WERI-Rb-1 (cell line): ENCODE measurements around the gene NDUFB6.

Experiments used
- DNase-seq: peaks from one replicate; pipeline ENCODE4 v3.0.0-alpha.2; 2020
- H3K27ac ChIP-seq: fragments of 250-450 bp; sonication (Bioruptor Pico); 2 replicates; pipeline ENCODE4 v1.5.1; 2020; ENCODE audit warnings: mild to moderate bottlenecking, moderate library complexity
- H3K27me3 ChIP-seq: fragments of 250-450 bp; sonication (Bioruptor Pico); 2 replicates; pipeline ENCODE4 v1.5.1; 2021; ENCODE audit warnings: mild to moderate bottlenecking, low read depth, moderate library complexity; ENCODE audit not compliant: insufficient read depth, severe bottlenecking
- H3K36me3 ChIP-seq: fragments of 250-450 bp; sonication (Bioruptor Pico); 2 replicates; pipeline ENCODE4 v1.5.1; 2020; ENCODE audit warnings: mild to moderate bottlenecking, moderate library complexity
- H3K4me3 ChIP-seq: 2 replicates; pipeline ENCODE4 v1.5.1; 2011; ENCODE audit warnings: low read depth, mild to moderate bottlenecking, control low read depth, low read length
- H3K9me3 ChIP-seq: fragments of 250-450 bp; sonication (Bioruptor Pico); 2 replicates; pipeline ENCODE4 v1.5.1; 2021; ENCODE audit warnings: mild to moderate bottlenecking, moderate library complexity; ENCODE audit not compliant: severe bottlenecking
- TF ChIP-seq, protein P1 (sequence below): IDR thresholded peaks from 2 replicates; pipeline ENCODE4 v1.5.1; 2011; ENCODE audit warnings: low read depth, mild to moderate bottlenecking, control low read depth, inconsistent platforms, low read length

NDUFB6 gene

DNA sequence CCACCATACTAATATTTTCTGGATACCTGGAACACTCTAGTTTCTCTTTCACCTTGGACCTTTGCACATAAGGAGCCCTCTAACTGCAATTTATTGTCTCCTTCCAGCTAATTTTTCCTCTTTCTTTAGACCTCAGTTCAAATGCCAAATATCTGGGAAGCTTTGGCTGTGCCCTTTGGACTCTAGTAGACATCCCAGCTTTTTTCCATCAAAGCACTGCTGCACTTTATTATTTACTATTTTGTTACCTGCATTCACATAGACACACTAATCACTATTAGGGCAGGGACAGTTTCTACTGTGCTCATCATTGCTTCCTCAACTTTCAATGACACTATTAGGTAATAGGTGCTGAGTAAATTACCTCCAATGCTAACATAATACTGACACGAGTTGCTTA, 49.0 kb downstream of the NDUFB6 start:
- DNase-seq = no peak
- TF ChIP-seq, protein P1, sequence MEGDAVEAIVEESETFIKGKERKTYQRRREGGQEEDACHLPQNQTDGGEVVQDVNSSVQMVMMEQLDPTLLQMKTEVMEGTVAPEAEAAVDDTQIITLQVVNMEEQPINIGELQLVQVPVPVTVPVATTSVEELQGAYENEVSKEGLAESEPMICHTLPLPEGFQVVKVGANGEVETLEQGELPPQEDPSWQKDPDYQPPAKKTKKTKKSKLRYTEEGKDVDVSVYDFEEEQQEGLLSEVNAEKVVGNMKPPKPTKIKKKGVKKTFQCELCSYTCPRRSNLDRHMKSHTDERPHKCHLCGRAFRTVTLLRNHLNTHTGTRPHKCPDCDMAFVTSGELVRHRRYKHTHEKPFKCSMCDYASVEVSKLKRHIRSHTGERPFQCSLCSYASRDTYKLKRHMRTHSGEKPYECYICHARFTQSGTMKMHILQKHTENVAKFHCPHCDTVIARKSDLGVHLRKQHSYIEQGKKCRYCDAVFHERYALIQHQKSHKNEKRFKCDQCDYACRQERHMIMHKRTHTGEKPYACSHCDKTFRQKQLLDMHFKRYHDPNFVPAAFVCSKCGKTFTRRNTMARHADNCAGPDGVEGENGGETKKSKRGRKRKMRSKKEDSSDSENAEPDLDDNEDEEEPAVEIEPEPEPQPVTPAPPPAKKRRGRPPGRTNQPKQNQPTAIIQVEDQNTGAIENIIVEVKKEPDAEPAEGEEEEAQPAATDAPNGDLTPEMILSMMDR = no peak

DNA sequence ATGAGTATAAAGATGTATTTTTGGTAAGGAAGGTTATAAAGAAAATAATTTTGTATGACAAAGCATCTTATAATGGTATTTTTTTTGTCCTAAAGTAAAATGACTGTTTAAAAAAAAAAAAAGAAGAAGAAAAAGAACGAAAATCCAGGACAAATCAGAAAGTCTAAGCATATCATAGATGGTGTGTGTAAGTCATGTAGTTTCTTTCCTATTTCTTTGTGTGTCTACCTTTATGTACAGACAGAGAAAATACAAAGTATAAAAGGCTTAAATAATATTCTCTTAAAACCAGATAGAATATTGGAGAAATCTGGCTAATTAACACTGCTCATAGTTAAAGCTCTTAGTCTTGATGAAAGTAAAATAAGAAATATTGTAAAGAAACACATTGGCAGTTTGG, 54.7 kb downstream of the NDUFB6 start:
- H3K27ac ChIP-seq = no peak overlapping the region
- no peaks in the 10 kb centered on the region for H3K27me3 ChIP-seq
- no peak for DNase-seq
- no peaks in the 10 kb centered on the region for H3K9me3 ChIP-seq
- no peaks in the 10 kb centered on the region for H3K36me3 ChIP-seq
- TF ChIP-seq, protein P1 = no peak
- no peak overlapping the region for H3K4me3 ChIP-seq

More for the DNA sequence above, 49.0 kb downstream of the NDUFB6 start:
- Histone ChIP-seq H3K9me3 (no peaks in the 10 kb centered on the region), H3K27me3 (no peaks in the 10 kb centered on the region), H3K36me3 (no peaks in the 10 kb centered on the region), H3K27ac (no peak overlapping the region), H3K4me3 (no peak overlapping the region)

DNA sequence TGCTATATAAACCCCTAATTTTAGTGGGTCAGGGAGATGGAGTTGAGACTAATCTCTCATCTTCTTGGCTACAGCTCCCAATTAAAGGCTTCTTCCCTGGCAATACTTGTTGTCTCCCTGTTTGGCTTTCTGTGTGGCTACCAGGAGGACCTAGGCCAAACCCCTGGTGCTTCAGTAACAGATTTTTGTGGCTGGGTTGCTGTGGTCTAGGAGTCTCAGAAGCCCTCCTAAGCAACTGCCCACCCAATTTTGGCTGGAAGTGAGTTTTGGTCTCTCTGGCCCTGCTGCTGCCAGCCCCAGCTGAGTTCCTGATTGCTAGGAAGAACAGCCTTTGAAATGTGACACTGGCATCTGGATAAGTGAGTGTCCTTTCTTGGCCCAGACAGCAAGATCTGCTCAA, 56.7 kb downstream of the NDUFB6 start:
- H3K27me3 ChIP-seq = no peaks in the 10 kb centered on the region
- H3K36me3 ChIP-seq = no peaks in the 10 kb centered on the region
- H3K4me3 ChIP-seq = no peak overlapping the region
- no peaks in the 10 kb centered on the region for H3K9me3 ChIP-seq
- H3K27ac ChIP-seq = no peak overlapping the region
- TF ChIP-seq, protein P1 = no peak
- no peak for DNase-seq

DNA sequence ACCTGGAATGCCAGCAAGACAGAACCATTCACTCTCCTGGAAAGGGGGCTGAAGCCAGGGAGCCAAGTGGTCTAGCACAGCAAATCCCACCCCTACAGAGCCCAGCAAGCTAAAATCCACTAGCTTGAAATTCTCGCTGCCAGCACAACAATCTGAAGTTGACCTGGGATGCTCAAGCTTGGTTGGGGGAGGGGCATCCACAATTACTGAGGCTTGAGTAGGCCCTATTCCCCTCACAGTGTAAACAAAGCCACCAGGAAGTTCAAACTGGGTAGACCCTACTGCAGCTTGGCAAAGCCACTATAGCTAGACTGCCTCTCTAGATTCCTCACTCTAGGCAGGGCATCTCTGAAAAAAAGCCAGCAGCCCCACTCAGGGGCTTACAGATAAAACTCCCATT, 64.2 kb downstream of the NDUFB6 start:
- no peak overlapping the region for H3K27ac ChIP-seq
- H3K4me3 ChIP-seq = no peak overlapping the region
- H3K9me3 ChIP-seq = no peaks in the 10 kb centered on the region
- TF ChIP-seq, protein P1 = no peak
- DNase-seq = no peak
- no peaks in the 10 kb centered on the region for H3K36me3 ChIP-seq
- no peaks in the 10 kb centered on the region for H3K27me3 ChIP-seq

DNA sequence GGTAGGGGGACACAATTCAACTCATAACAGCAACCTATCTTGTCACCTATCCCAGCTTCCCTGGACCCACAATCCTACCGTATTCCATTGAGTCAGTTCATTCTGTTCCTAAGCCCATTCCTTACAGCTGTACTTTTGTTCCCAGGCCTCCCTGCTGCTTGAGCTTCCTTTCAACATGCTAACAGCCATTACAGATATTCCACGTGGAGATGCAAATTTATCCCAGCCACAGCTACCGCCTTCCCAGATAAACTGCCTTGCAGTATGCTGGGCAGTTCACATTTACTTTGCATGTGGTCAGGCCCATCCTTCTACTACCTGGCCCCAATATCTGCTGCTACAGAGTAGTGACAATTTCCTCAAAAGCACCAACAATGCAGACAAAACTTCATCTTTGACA, 70.0 kb downstream of the NDUFB6 start:
- H3K36me3 ChIP-seq = no peaks in the 10 kb centered on the region
- no peak overlapping the region for H3K4me3 ChIP-seq
- no peaks in the 10 kb centered on the region for H3K9me3 ChIP-seq
- H3K27ac ChIP-seq = no peak overlapping the region
- H3K27me3 ChIP-seq = no peaks in the 10 kb centered on the region
- DNase-seq = no peak
- TF ChIP-seq, protein P1 = no peak
